ENCODE data around the gene HAVCR1. TPM values are rescaled to one million over a fixed set of nuclear protein-coding genes. Genes with fewer than 3 reads are reported as not detected.

Gene HAVCR1
- total RNA-seq, 1 experiment from 2014 or later, result 5.8 TPM

GRCh38 chr5:157025093-157025698, 33.7 kb downstream of the HAVCR1 start:
- Mint-ChIP-seq H3K36me3 (ENCODE audit: insufficient read depth, unreplicated experiment) (no peaks in the 10 kb centered on the region), H3K27me3 (ENCODE audit: unreplicated experiment) (no peaks in the 10 kb centered on the region), H3K4me3 (ENCODE audit: low read depth, unreplicated experiment) (no peak overlapping the region), H3K4me1 (ENCODE audit: low read depth, unreplicated experiment) (peaks cover 21% of the 10 kb centered on the region), H3K27ac (ENCODE audit: unreplicated experiment) (no peak overlapping the region), H3K9me3 (ENCODE audit: low read depth, unreplicated experiment) (no peaks in the 10 kb centered on the region)
- intact Hi-C loops (cut with micrococcal nuclease; ENCODE audit: unreplicated experiment), result loop anchor here (5.0 to 10.0 kb wide), 2 partner anchors 88 to 350 kb away; no protein-coding TSS in a partner anchor
- no TSS peak for BruUV-seq (replicated peaks)
- CTCF ChIA-PET, result interaction anchor here (0.6 kb wide), 1 partner anchor 105 kb away, joined by 3 read pairs; no protein-coding TSS in a partner anchor
- TF ChIP-seq CTCF (IDR thresholded peaks at IDR 0.05; ENCODE audit: unreplicated experiment), result no peak
- no peak for DNase-seq

- BruUV-seq (replicated peaks), result no TSS peak
- Mint-ChIP-seq H3K27me3 (ENCODE audit: unreplicated experiment) (no peaks in the 10 kb centered on the region), H3K27ac (ENCODE audit: unreplicated experiment) (no peak overlapping the region), H3K4me3 (ENCODE audit: low read depth, unreplicated experiment) (no peak overlapping the region), H3K9me3 (ENCODE audit: low read depth, unreplicated experiment) (no peaks in the 10 kb centered on the region), H3K36me3 (ENCODE audit: insufficient read depth, unreplicated experiment) (no peaks in the 10 kb centered on the region), H3K4me1 (ENCODE audit: low read depth, unreplicated experiment) (peaks cover 21% of the 10 kb centered on the region)
- no peak for DNase-seq
- intact Hi-C loops (cut with micrococcal nuclease; ENCODE audit: unreplicated experiment), result loop anchor here (10.0 kb wide), 1 partner anchor 350 kb away; no protein-coding TSS in a partner anchor
- no peak for TF ChIP-seq CTCF (IDR thresholded peaks at IDR 0.05; ENCODE audit: unreplicated experiment)
- CTCF ChIA-PET, result interaction anchor here (0.6 kb wide), 1 partner anchor 106 kb away, joined by 3 read pairs; no protein-coding TSS in a partner anchor
Observed at GRCh38 chr5:157024208-157024959, 34.5 kb downstream of the HAVCR1 start.

- DNase-seq, result no peak
- Mint-ChIP-seq H3K9me3 (ENCODE audit: low read depth, unreplicated experiment) (peaks cover 2% of the 10 kb centered on the region), H3K36me3 (ENCODE audit: insufficient read depth, unreplicated experiment) (no peaks in the 10 kb centered on the region), H3K27me3 (ENCODE audit: unreplicated experiment) (no peaks in the 10 kb centered on the region), H3K4me3 (ENCODE audit: low read depth, unreplicated experiment) (no peak overlapping the region), H3K4me1 (ENCODE audit: low read depth, unreplicated experiment) (peaks cover 18% of the 10 kb centered on the region), H3K27ac (ENCODE audit: unreplicated experiment) (no peak overlapping the region)
- no TSS peak for BruUV-seq (replicated peaks)
- no peak for TF ChIP-seq CTCF (IDR thresholded peaks at IDR 0.05; ENCODE audit: unreplicated experiment)
- CTCF ChIA-PET, result interaction anchor here (0.6 kb wide), 1 partner anchor 15 kb away, joined by 3 read pairs; no protein-coding TSS in a partner anchor
- intact Hi-C loops (cut with micrococcal nuclease; ENCODE audit: unreplicated experiment), result loop anchor here (10.0 kb wide), 1 partner anchor 347 kb away; no protein-coding TSS in a partner anchor
Observed at GRCh38 chr5:157022024-157022423, 36.9 kb downstream of the HAVCR1 start.

- no peak overlapping the region for H3K4me3 Mint-ChIP-seq (ENCODE audit: low read depth, unreplicated experiment)
Observed at GRCh38 chr5:157020511-157021222, 38.2 kb downstream of the HAVCR1 start.

More at GRCh38 chr5:157020511-157021222, 38.2 kb downstream of the HAVCR1 start:
- CTCF ChIA-PET, result no interaction called here
- H3K36me3 Mint-ChIP-seq (ENCODE audit: insufficient read depth, unreplicated experiment), result no peaks in the 10 kb centered on the region
- no peak for TF ChIP-seq CTCF (IDR thresholded peaks at IDR 0.05; ENCODE audit: unreplicated experiment)
- intact Hi-C loops (cut with micrococcal nuclease; ENCODE audit: unreplicated experiment), result loop anchor here (10.0 kb wide), 1 partner anchor 346 kb away; no protein-coding TSS in a partner anchor
- H3K27ac Mint-ChIP-seq (ENCODE audit: unreplicated experiment), result no peak overlapping the region
- peaks cover 2% of the 10 kb centered on the region for H3K9me3 Mint-ChIP-seq (ENCODE audit: low read depth, unreplicated experiment)
- peaks cover 13% of the 10 kb centered on the region for H3K4me1 Mint-ChIP-seq (ENCODE audit: low read depth, unreplicated experiment)
- no TSS peak for BruUV-seq (replicated peaks)
- no peak for DNase-seq
- no peaks in the 10 kb centered on the region for H3K27me3 Mint-ChIP-seq (ENCODE audit: unreplicated experiment)

Measured in Calu3 (cell line).